WI38 (cell line): ENCODE data around the gene SPTB.

Experiments used
- H3K4me3 ChIP-seq: 2 replicates; pipeline ENCODE4 v1.5.1; 2011; ENCODE audit warnings: low read depth, mild to moderate bottlenecking, control low read depth, low read length
- TF ChIP-seq, protein P1 (sequence below): IDR thresholded peaks from 2 replicates; pipeline ENCODE4 v1.5.1; 2012; ENCODE audit warnings: low read depth, mild to moderate bottlenecking, control low read depth, low read length

The SPTB gene

DNA sequence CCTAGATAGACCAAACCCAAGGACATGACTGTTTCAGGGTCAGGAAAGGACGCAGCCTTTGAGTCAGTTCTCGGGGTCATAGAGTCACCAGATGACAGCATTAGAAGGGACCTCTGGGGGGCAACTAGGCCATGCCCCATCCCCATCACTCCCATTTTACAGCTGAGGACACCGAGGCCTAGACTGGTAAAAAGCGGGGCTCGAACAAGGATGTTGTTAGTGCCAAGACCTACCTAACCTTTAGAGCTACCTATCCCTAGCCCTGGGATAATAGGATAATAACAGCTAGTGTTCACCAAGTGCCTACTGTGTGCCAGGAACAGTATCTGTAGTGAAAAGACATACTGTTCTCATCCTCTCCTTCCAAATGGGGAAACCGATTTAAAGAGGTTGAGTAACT is 126.8 kb downstream of the SPTB start:
- H3K4me3 ChIP-seq, result no peak overlapping the region
- TF ChIP-seq, protein P1, sequence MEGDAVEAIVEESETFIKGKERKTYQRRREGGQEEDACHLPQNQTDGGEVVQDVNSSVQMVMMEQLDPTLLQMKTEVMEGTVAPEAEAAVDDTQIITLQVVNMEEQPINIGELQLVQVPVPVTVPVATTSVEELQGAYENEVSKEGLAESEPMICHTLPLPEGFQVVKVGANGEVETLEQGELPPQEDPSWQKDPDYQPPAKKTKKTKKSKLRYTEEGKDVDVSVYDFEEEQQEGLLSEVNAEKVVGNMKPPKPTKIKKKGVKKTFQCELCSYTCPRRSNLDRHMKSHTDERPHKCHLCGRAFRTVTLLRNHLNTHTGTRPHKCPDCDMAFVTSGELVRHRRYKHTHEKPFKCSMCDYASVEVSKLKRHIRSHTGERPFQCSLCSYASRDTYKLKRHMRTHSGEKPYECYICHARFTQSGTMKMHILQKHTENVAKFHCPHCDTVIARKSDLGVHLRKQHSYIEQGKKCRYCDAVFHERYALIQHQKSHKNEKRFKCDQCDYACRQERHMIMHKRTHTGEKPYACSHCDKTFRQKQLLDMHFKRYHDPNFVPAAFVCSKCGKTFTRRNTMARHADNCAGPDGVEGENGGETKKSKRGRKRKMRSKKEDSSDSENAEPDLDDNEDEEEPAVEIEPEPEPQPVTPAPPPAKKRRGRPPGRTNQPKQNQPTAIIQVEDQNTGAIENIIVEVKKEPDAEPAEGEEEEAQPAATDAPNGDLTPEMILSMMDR, result no peak

DNA sequence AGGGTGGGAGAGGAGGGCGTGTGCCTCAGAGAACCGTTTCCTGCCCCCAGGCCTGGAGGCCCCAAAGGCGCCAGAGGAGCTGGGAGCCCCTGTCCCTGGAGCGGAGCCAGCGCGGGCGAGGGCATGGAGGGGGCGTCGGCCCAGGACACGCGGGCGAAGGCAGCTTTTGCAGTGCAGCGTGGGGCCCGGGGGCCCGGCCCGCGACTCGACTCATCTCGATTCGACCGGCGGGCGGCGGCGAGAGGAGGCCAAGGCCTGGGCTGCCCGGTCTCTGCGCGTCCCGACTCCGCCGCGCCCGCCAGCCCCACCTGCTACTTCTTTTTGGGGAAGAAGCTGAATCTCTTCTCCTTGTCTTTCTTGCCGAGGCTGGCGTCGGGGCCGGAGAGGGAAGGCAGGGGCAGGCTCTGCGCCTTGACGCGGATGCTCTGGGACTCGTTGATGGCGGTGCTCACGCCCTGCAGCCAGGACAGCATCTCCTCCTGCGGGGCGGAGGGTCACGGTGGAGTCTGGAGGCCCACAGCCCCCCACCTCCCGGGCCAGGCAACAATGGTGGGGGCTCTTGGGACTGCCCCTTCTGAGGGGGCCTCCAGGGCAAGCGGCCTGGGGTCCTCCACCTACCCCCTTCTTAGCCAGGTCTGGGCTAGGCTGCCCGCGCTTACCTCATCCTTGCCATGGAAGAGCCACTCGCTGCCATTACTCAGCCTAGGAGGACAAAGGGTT is 130.6 kb downstream of the SPTB start:
- no peak overlapping the region for H3K4me3 ChIP-seq
- TF ChIP-seq, protein P1, result no peak

DNA sequence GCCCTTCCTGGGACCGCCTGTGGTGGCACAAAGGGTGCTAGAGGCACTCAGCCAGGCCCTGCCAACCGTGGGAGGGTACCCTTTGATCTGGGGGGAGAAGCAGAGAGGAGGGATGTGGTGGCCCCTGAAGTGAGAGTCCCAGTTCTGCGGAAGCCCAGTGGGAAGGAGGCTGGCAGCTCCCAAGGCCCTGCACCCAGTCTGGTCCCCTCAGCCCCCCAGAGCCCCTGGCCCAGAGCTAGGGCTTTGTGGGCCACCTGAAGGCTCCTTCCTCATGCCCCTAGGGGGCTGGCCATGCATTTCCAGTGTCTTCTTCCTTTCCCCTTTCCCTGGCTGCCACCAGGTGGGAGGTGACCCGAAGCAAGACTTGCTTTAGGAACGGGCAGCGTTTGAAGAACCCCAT is 131.2 kb downstream of the SPTB start:
- no peak overlapping the region for H3K4me3 ChIP-seq
- TF ChIP-seq, protein P1, result no peak

- TF ChIP-seq, protein P1, result no peak
- no peak overlapping the region for H3K4me3 ChIP-seq
Measured at GRCh38 chr14:64747327-64747726, 132.4 kb downstream of the SPTB start.

- TF ChIP-seq, protein P1, result no peak
Measured at GRCh38 chr14:64746298-64747250, 133.1 kb downstream of the SPTB start.

DNA sequence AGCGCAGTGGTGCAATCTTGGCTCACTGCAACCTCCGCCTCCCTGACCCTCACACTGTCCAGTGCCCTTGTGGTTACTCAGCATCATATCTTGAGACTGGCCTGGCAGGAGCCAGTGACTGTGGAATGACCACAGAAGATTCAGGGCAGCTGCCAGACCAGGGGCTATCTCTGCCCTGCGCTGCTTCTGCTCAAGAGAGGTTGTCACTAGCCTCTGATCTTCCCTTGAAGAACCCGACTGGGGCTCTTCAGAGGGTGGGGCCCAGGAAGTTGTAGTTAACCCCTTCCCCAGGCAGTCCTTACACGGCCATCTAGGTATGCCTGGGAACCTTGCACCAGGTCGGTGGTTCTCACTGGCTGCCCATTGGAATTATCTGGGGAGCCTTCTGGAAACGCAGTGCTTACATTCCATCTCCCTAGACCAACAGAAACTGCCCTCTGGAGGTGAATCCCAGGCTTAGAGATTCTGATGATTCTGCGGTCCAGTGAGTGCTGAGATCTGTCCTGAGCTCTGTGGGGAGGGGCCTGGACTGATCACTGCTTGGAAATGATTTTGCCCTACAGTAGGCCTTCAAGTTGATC is 134.1 kb downstream of the SPTB start:
- TF ChIP-seq, protein P1, result no peak
- H3K4me3 ChIP-seq, result no peak overlapping the region

More at GRCh38 chr14:64746298-64747250, 133.1 kb downstream of the SPTB start:
- no peak overlapping the region for H3K4me3 ChIP-seq
